B cell (primary cell): ENCODE results near the gene MYO1B. TPM values are rescaled to one million over a fixed set of nuclear protein-coding genes. Genes with fewer than 3 reads are reported as not detected.

Experiments used
- ATAC-seq: fragments of 200-7000 bp; cut with Tn5 transposase; one replicate; pipeline ENCODE4 v1.10.0; 2021; ENCODE audit warnings: low read depth, mild to moderate bottlenecking, moderate number of reproducible peaks, moderate library complexity
- CTCF ChIA-PET: fragments of 350-600 bp; sonication (Branson Sonifier 250); formaldehyde crosslinking; loops from one replicate; lab custom pipeline; 2021; ENCODE audit warnings: antibody characterized with exemption, inconsistent platforms; lab: Charles Lee
- POLR2A ChIA-PET: fragments of 350-600 bp; sonication (Branson Sonifier 250); formaldehyde crosslinking; loops from one replicate; lab custom pipeline; 2021; ENCODE audit warnings: antibody characterized with exemption; lab: Charles Lee
- DNase-seq: peaks from one replicate; pipeline ENCODE4 v3.0.0; 2013
- H2AFZ ChIP-seq: 2 replicates; pipeline ENCODE4 v1.6.1; 2012; ENCODE audit warnings: mild to moderate bottlenecking, low read depth, low read length; ENCODE audit not compliant: insufficient read depth, poor library complexity, severe bottlenecking
- H3K27ac ChIP-seq, 2 donors: 1 replicate in 1 of 2; 2 replicates in 1 of 2; pipeline ENCODE4 v1.5.1; 2012 to 2013; ENCODE audit warnings: low read length in 2 of 2, mild to moderate bottlenecking in 2 of 2, moderate library complexity in 1 of 2
- H3K27me3 ChIP-seq, 4 experiments: fragments of 200-600 bp in 1 of 4; sonication (generic) in 1 of 4; replicated peaks in 1 of 4; 1 replicate in 2 of 4; 2 replicates in 2 of 4; pipeline versions ENCODE4 v1.6.1 to v1.7.0; 2013 to 2016; ENCODE audit warnings: low read length in 3 of 4, mild to moderate bottlenecking in 2 of 4, mixed read lengths in 1 of 4, moderate library complexity in 1 of 4; ENCODE audit not compliant: insufficient read depth in 4 of 4, control insufficient read depth in 3 of 4; ENCODE audit errors: control extremely low read depth in 1 of 4
- H3K36me3 ChIP-seq, 2 experiments: replicated peaks in 1 of 2; 1 replicate in 1 of 2; 2 replicates in 1 of 2; pipeline versions ENCODE4 v1.6.1 to v1.7.1; 2013; ENCODE audit warnings: low read length in 1 of 2; ENCODE audit not compliant: insufficient read depth in 2 of 2, control insufficient read depth in 1 of 2; ENCODE audit errors: control extremely low read depth in 1 of 2, extremely low read depth in 1 of 2
- H3K4me1 ChIP-seq, 2 donors: fragments of 200-600 bp in 1 of 2; sonication (generic) in 1 of 2; 1 replicate in 1 of 2; 2 replicates in 1 of 2; pipeline versions ENCODE4 v1.5.1 to v1.6.1; 2013 to 2017; ENCODE audit warnings: low read length in 2 of 2; ENCODE audit not compliant: control insufficient read depth in 2 of 2, insufficient read depth in 2 of 2
- H3K4me2 ChIP-seq: replicated peaks from 2 replicates; pipeline ENCODE3; 2012; ENCODE audit warnings: mild to moderate bottlenecking, low read depth, low read length; ENCODE audit not compliant: poor library complexity, severe bottlenecking
- H3K4me3 ChIP-seq, 5 experiments: fragments of 200-600 bp in 1 of 5; sonication (generic) in 1 of 5; 1 replicate in 3 of 5; 2 replicates in 2 of 5; pipeline versions ENCODE4 v1.5.1 to v1.7.0; 2011 to 2016; ENCODE audit warnings: low read length in 4 of 5, mild to moderate bottlenecking in 4 of 5, low read depth in 2 of 5, control low read depth in 1 of 5, moderate library complexity in 1 of 5; ENCODE audit not compliant: insufficient read depth in 1 of 5; ENCODE audit errors: control extremely low read depth in 1 of 5, extremely low read depth in 1 of 5
- H3K79me2 ChIP-seq: fragments of 200-600 bp; sonication (generic); one replicate; pipeline ENCODE4 v1.6.0; 2016; ENCODE audit warnings: low read length; ENCODE audit not compliant: control insufficient read depth, insufficient read depth
- H3K9ac ChIP-seq: fragments of 200-600 bp; sonication (generic); 2 replicates; pipeline ENCODE4 v1.6.1; 2017; ENCODE audit warnings: mild to moderate bottlenecking, low read length, moderate library complexity
- H3K9me3 ChIP-seq, 3 donors: one replicate each; pipeline versions ENCODE4 v1.6.1 to v1.7.1; 2013; ENCODE audit warnings: low read length in 2 of 3; ENCODE audit not compliant: control insufficient read depth in 2 of 3, insufficient read depth in 1 of 3; ENCODE audit errors: control extremely low read depth in 1 of 3
- H4K20me1 ChIP-seq: 2 replicates; pipeline ENCODE4 v1.6.0; 2012; ENCODE audit warnings: mild to moderate bottlenecking, low read length; ENCODE audit not compliant: insufficient read depth, control insufficient read depth, poor library complexity, severe bottlenecking
- H3K27ac Mint-ChIP-seq: one replicate; pipeline ENCODE4 v1.8.0; 2021; ENCODE audit warnings: mixed read lengths
- H3K27me3 Mint-ChIP-seq: one replicate; pipeline ENCODE4 v1.8.0; 2021; ENCODE audit warnings: mixed read lengths
- H3K4me1 Mint-ChIP-seq: one replicate; pipeline ENCODE4 v1.8.0; 2021; ENCODE audit warnings: mixed read lengths
- H3K4me3 Mint-ChIP-seq: one replicate; pipeline ENCODE4 v1.8.0; 2021; ENCODE audit warnings: mixed read lengths
- H3K9me3 Mint-ChIP-seq: one replicate; pipeline ENCODE4 v1.8.0; 2022; ENCODE audit warnings: mixed read lengths; ENCODE audit not compliant: insufficient read depth
- EZH2 ChIP-seq: IDR thresholded peaks from 2 replicates; pipeline ENCODE4 v1.6.1; 2012; ENCODE audit warnings: borderline replicate concordance, low read depth, mild to moderate bottlenecking, moderate library complexity, low read length; ENCODE audit not compliant: insufficient read depth, poor library complexity, severe bottlenecking
- WGBS: methylation state at CpG from one replicate; pipeline ENCODE4 v1.1.5; 2013; ENCODE audit warnings: missing lambda C conversion rate; ENCODE audit not compliant: insufficient coverage; 5-methylcytosine and 5-hydroxymethylcytosine counted together
- intact Hi-C: fragments of 100-400 bp; cut with micrococcal nuclease; formaldehyde crosslinking; loops from one replicate; pipeline ENCODE4 v1.10.0; 2022
- polyA plus RNA-seq: library from polyadenylated mRNA; depleted of rRNA; stranded (reverse); fragments of >200 nt; gene quantifications from 2 replicates; pipeline ENCODE4 v1.2.3, GENCODE V29; 2012
- total RNA-seq, 2 donors: library from RNA; stranded (reverse); fragments of 120-200 nt in 1 of 2; gene quantifications; 1 replicate in 1 of 2; 2 replicates in 1 of 2; pipeline versions ENCODE4 v1.2.3 to v1.2.4, GENCODE V29; 2013 to 2022
- TF ChIP-seq, protein P1 (sequence below): fragments of 200-600 bp; IDR thresholded peaks from one replicate; pipeline ENCODE4 v1.8.0; 2022; ENCODE audit warnings: antibody characterized with exemption, mild to moderate bottlenecking

Gene MYO1B
- total and polyA plus RNA-seq, 2 donors (not counting 1 experiment from before 2014, with no cell fraction given) = 0.67 to 4.4 TPM

DNA sequence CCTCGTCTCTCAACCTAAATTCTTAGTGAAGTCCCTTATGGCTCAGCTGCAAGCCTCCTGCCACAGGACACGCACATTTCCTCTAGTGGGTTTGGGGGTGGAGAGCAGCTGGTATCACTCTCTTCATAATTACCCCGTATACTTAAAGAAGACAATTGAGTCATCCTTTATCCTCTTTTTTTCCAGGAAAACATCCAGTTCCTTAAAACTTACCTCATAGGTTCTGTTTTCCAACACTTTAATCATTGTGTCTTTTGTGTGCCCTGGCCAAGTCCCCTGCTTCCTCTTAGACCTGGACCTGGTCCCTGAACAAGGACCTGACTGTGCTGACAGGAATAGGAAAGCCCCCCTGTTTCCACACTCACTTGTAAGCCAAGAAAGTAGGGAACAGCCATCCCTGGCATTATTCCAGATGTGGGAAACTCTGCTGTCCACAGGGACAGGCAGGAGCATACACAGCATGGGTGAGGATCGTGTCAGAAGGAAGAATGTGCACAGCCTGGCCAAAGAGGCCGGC lies 42.3 kb upstream of the MYO1B start:
- no peak overlapping the region for H3K27ac ChIP-seq
- no peak for ATAC-seq
- no peak overlapping the region for H3K4me3 Mint-ChIP-seq
- no peaks in the 10 kb centered on the region for H3K79me2 ChIP-seq
- peak overlapping the region; percentile 27 for H2AFZ ChIP-seq
- CTCF ChIA-PET = interaction anchor here (0.9 kb wide), 1 partner anchor 15 kb away, joined by 5 read pairs; no protein-coding TSS in a partner anchor
- peaks cover 0 to 4% (median 1%) of the 10 kb centered on the region in 3 donors for H3K9me3 ChIP-seq
- intact Hi-C loops = no loop called here
- peaks cover 7 to 13% of the 10 kb centered on the region in 2 donors for H3K4me1 ChIP-seq
- POLR2A ChIA-PET = no interaction called here
- TF ChIP-seq, protein P1, sequence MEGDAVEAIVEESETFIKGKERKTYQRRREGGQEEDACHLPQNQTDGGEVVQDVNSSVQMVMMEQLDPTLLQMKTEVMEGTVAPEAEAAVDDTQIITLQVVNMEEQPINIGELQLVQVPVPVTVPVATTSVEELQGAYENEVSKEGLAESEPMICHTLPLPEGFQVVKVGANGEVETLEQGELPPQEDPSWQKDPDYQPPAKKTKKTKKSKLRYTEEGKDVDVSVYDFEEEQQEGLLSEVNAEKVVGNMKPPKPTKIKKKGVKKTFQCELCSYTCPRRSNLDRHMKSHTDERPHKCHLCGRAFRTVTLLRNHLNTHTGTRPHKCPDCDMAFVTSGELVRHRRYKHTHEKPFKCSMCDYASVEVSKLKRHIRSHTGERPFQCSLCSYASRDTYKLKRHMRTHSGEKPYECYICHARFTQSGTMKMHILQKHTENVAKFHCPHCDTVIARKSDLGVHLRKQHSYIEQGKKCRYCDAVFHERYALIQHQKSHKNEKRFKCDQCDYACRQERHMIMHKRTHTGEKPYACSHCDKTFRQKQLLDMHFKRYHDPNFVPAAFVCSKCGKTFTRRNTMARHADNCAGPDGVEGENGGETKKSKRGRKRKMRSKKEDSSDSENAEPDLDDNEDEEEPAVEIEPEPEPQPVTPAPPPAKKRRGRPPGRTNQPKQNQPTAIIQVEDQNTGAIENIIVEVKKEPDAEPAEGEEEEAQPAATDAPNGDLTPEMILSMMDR = no peak
- no peak for TF ChIP-seq EZH2
- no peaks in the 10 kb centered on the region for H4K20me1 ChIP-seq
- no peaks in the 10 kb centered on the region for H3K36me3 ChIP-seq
- H3K27me3 Mint-ChIP-seq = no peaks in the 10 kb centered on the region
- no peak overlapping the region for H3K9ac ChIP-seq
- H3K9me3 Mint-ChIP-seq = no peaks in the 10 kb centered on the region
- H3K4me3 ChIP-seq = no peak overlapping the region
- no peak overlapping the region for H3K27ac Mint-ChIP-seq
- H3K4me1 Mint-ChIP-seq = peaks cover 18% of the 10 kb centered on the region
- no peaks in the 10 kb centered on the region for H3K27me3 ChIP-seq
- no peak overlapping the region for H3K4me2 ChIP-seq
- WGBS = 33% methylated on average over 3 of the region's 5 CpGs
- DNase-seq = no peak

DNA sequence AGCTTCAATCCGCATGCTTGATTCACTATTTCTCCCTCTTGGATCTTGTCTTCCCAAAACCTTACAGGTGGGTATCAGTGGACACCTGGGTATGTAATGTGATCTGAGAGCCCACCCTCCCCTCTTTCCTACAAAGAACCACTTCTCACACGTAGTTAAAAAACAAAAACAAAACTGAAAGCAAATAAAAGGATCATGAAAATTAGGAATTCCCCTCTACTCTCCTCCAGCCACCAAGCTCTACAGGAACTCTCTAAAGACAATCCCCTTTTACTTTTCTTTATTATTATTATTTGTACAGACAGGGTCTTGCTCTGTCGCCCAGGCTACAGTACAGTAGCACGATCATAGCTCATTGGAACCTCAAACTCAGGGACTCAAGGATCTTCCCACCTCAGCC lies 40.8 kb upstream of the MYO1B start:
- no peaks in the 10 kb centered on the region for H3K27me3 Mint-ChIP-seq
- DNase-seq (peak; percentile 50), ATAC-seq (peak; percentile 45)
- Histone ChIP-seq H3K4me2 (peak overlapping the region; percentile 68), H4K20me1 (no peaks in the 10 kb centered on the region), H3K4me3 (peak overlapping the region in 3 of 5 experiments; percentile 31 to 40 (median 38)), H3K79me2 (no peaks in the 10 kb centered on the region), H3K9me3 (peaks cover 0 to 4% (median 1%) of the 10 kb centered on the region in 3 donors), H3K36me3 (no peaks in the 10 kb centered on the region), H3K27ac (peak overlapping the region in 1 of 2 donors; percentile 36), H3K27me3 (no peaks in the 10 kb centered on the region), H3K4me1 (peaks cover 7 to 13% of the 10 kb centered on the region in 2 donors), H2AFZ (peak overlapping the region; percentile 75), H3K9ac (peak overlapping the region; percentile 58)
- H3K4me1 Mint-ChIP-seq = peaks cover 14% of the 10 kb centered on the region
- peak overlapping the region; percentile 87 for H3K4me3 Mint-ChIP-seq
- POLR2A ChIA-PET = interaction anchor here (0.7 kb wide), 1 partner anchor 43 kb away, joined by 3 read pairs; no protein-coding TSS in a partner anchor
- no peaks in the 10 kb centered on the region for H3K9me3 Mint-ChIP-seq
- TF ChIP-seq, protein P1 = no peak
- TF ChIP-seq EZH2 = no peak
- WGBS = 63% methylated on average over 2 of the region's 4 CpGs
- CTCF ChIA-PET = interaction anchor here (1.6 kb wide), 1 partner anchor 14 kb away, joined by 6 read pairs; no protein-coding TSS in a partner anchor
- intact Hi-C loops = no loop called here
- peak overlapping the region; percentile 77 for H3K27ac Mint-ChIP-seq
